NCI-H1694 treated with DMSO at 0.1 percent for 48 hours (cell line): ENCODE data around the gene RAD23B.

Experiments used
- DNase-seq: peaks from one replicate; lab custom pipeline; 2025; lab: John Stamatoyannopoulos, UW

The RAD23B gene

DNA sequence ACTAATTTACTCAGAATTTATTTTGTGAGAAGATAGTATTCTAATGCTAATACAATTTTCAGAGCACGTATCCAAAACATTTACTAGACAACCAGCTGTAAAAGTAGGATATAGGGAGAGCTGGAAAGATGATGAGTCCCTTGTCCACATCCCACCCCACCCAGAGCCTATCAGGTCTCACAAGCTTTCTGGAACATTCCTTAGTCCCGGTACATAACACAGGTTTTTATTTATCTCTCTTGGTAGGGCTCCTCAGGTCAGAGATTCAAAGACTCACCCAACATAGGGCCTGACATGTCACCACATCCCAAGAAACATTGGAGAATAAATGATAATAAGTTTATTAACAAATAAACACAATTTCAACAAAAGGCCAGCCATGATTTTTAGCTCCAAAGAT lies 13.8 kb upstream of the RAD23B start:
- no peak for DNase-seq

- no peak for DNase-seq
Observed at GRCh38 chr9:107269681-107270080, 13.4 kb upstream of the RAD23B start.

- no peak for DNase-seq
Observed at GRCh38 chr9:107270082-107270481, 13.0 kb upstream of the RAD23B start.

DNA sequence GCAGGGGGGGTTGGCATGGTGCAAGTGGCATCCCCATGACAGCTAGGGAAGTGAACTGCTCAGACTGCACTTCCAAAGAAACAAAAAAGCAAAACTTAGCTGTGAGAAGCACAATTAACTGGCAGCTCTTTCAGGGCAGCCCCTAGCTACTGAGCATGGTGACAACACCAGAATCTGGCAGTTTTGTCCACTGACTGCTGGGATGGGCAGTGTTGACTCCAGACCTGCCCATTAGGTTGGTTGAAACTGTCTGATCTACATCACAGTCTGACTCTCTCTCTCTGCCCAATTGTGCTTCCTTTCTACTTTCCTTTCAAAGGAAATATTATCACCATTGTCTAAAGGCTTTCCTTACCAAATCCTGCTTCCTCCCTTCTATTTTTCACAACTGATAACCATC lies 12.5 kb upstream of the RAD23B start:
- DNase-seq: no peak

DNA sequence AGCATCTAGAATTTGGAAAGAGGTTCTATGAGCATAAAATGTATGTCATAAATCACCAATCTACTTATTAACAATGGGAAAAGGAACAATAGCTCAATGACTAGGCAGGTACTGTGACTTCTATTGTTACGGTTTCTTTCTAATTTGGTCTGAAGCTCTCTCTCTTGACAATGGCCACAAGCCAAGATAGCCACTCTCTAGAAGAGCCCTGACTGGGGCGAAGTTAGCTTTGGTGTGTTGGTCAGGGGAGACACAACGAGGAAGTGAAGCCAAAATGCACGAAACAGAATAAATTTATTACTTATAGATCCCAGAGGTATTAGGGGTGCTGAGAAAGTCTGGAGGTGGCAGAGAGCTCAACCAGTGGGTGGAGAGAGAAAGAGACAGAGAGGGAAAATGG lies 9.4 kb upstream of the RAD23B start:
- no peak for DNase-seq

DNA sequence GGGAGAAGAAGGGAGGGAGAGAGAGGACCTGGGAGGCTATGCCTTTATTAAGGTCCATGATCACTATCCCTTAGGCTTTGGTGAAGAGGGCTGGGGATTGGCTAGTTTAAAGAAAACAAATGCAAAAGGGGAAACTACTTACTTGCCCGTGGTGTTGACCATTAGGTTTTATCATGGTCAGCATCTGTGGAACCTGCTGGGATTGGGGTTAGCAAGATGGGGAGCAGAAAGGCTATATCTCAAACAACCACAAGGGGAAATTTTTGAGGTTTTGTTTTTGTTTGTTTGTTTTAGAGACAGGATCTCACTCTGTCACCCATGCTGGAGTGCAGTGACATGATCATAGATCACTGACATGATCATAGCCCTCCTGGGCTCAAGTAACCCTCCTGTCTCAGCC lies 9.0 kb upstream of the RAD23B start:
- DNase-seq: no peak

GRCh38 chr9:107274953-107275422 lies 8.1 kb upstream of the RAD23B start:
- DNase-seq: no peak

- DNase-seq: no peak
Observed at GRCh38 chr9:107275530-107275929, 7.5 kb upstream of the RAD23B start.

GRCh38 chr9:107276966-107277710 lies 5.9 kb upstream of the RAD23B start:
- DNase-seq: no peak

- no peak for DNase-seq
Observed at GRCh38 chr9:107277801-107278200, 5.3 kb upstream of the RAD23B start.

- no peak for DNase-seq
Observed at GRCh38 chr9:107279086-107279485, 4.0 kb upstream of the RAD23B start.

- DNase-seq: no peak
Observed at GRCh38 chr9:107280543-107280942, 2.5 kb upstream of the RAD23B start.

DNA sequence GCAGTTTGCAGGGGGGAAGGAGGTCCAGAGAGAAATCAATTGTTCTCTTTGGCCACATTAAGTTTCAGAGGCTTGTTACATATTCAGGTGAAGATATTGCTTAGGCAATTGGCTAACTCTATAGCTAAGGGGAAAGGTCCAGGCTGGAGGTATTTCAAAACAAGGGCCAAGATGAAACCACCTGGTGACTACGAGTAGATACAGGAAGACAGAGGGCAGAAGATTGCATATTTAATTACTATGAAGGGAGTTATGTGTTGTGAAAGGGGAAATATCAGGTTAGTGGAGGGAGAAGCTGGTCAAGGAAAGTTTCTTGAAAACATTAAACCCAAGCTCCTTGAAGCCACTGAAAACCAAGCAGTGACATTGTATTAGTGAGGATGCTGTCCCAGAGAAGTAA lies 1.9 kb upstream of the RAD23B start:
- DNase-seq: no peak

DNA sequence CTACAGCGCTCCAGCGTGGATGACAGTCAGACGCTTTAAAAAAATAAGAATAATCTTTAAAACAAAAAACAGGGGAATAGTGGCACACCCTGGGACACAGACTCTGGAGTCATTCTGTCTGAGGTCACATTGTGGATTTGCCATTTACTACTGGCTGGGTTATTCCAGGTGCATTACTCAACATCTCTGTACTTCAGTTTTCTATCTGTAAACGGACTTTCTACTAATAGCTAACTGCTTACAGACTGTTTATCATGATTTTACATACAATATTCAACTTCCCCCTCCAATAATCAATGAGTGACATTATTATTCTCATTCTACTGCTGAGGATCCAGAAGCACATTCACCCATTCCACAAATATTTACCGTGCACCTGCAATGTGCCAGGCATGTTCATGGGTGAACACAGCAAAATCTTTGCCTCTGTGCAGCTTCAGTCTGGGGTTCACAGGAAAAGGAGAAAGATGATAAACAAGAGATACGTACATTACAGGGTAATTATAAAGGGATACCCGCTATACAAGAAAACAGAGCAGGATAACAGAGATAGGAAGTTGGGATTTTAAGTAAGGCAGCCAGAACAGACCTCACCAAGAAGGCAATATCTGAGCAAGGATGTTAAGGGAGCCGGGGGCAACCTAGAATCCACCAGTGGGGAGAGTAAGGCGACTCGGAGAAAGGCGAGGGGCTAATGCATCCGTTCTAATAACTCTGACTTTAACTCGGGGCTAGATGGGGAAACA lies 984 bp upstream of the RAD23B start:
- no peak for DNase-seq

DNA sequence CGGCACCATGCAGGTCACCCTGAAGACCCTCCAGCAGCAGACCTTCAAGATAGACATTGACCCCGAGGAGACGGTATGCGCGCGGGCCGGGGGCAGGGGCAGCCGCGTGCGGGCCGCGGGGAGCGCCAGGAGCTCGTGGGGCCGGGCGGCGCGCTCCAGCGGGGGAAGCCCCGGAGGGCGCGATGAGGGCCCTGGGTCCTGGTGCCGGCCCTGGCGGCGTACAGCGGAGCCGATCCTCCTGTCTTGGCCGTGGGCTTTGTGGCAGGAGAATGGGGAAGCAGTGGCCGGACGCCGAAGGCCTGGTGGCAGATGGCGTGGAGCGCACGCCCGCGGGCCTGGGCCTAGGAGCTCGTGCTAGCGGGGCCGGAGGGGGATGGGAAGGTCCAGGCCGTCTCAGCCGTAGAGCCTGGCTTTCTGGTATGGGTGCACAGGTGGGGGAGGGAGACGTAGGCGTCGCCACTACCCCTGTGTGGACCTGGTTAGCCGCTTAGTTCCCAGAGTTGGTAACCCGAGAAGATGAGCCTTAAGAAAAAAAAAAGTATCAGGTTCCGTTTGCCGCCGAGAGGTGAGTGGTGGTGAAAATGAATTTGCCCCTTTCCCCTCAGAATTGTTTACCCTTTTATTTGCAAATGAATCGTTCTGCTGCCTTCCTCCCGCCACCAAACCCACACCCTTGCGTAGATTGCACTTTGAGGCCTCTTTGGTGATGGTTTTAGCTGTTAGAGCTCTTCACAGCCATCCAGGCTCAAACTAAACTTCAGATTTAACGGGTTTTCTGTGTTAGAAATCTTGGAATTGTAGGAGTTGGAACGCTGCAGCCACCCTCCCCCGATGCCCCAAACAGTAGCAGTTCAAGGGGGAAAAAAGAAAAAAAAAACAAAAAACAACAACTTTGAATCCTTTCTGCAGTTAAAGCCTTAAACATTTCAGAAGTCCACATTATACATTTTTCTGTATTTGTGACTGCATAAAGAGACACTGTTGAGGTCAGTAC lies 841 bp downstream of the RAD23B start:
- DNase-seq: no peak

DNA sequence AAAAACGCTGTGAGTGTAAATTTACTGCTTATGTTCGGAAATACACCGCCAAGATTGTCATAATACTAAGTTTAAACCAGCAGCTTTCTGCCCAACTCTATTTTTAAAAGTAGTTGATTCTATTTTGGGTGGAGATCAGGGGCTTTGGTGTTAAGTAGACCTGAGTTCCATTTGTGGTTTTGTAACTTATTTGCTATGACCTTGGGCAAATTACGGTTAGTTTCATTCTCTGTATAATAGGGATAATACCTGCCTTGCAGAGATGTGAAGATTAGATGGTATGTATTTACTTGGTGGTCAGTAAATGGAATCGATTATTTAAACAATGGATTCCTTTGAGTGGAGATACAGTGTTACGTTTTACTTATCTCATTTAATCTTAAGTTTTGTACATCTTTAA lies 1.6 kb downstream of the RAD23B start:
- DNase-seq: no peak

- DNase-seq: no peak
Observed at GRCh38 chr9:107285286-107285685, 2.2 kb downstream of the RAD23B start.

DNA sequence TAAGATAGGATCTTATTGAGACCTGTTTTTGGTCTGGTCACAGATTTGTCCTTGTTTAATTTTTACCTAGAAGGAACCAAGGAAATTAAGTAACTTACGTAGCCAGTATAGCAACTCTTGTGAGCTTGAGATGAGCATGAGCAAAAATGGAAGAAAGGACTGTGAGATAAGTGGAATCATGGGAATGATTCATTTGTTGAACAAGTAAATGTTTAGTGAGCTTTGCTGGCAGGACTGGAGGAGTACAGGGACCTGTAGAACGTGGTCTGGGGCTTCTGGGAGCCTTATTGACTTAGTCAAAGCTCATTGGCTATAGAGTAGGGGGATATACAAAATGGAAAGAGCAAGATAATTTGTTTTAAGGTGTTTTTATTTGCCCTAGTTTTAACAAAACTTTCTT lies 3.0 kb downstream of the RAD23B start:
- DNase-seq: no peak

GRCh38 chr9:107288701-107289100 lies 5.6 kb downstream of the RAD23B start:
- DNase-seq: no peak

- DNase-seq: no peak
Observed at GRCh38 chr9:107290619-107291018, 7.5 kb downstream of the RAD23B start.

GRCh38 chr9:107292821-107293542 lies 9.9 kb downstream of the RAD23B start:
- DNase-seq: no peak
